WI38 (cell line): ENCODE data around the gene UBALD1.
"Not testable (repeated sequence)": the region's sequence is repeated elsewhere in the genome, so short reads cannot be mapped to it uniquely, and the experiment has no call there.

Source experiments
- H3K4me3 ChIP-seq: 2 replicates; pipeline ENCODE4 v1.5.1; 2011; ENCODE audit warnings: low read depth, mild to moderate bottlenecking, control low read depth, low read length
- TF ChIP-seq, protein P1 (sequence below): IDR thresholded peaks from 2 replicates; pipeline ENCODE4 v1.5.1; 2012; ENCODE audit warnings: low read depth, mild to moderate bottlenecking, control low read depth, low read length

UBALD1 gene

DNA sequence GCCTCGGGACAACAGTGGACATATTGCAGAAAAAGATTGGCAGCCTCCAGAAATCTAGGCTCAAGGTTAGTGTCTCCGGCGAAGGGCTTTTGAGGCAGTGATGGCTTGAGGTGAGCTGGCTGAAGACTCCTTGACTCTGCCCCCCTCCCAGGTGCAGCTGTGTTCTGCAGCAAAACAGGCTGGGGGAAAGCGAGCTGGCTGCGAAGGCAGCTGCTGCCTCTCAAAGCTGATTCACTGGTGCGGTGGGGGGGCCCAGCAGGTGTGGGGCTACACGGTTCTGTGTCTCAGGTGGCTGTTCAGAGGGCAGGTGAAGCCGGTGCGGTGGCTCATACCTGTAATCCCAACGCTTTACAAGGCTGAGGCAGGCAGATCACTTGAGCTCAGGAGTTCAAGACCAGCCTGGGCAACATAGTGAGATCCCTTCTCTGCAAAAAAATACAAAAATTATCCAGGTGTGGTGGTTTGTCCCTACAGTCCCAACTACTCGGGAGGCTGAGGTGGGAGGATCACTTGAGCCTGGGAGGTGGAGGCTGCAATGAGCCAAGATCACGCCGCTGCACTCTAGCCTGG is 35.6 kb downstream of the UBALD1 start:
- TF ChIP-seq, protein P1, sequence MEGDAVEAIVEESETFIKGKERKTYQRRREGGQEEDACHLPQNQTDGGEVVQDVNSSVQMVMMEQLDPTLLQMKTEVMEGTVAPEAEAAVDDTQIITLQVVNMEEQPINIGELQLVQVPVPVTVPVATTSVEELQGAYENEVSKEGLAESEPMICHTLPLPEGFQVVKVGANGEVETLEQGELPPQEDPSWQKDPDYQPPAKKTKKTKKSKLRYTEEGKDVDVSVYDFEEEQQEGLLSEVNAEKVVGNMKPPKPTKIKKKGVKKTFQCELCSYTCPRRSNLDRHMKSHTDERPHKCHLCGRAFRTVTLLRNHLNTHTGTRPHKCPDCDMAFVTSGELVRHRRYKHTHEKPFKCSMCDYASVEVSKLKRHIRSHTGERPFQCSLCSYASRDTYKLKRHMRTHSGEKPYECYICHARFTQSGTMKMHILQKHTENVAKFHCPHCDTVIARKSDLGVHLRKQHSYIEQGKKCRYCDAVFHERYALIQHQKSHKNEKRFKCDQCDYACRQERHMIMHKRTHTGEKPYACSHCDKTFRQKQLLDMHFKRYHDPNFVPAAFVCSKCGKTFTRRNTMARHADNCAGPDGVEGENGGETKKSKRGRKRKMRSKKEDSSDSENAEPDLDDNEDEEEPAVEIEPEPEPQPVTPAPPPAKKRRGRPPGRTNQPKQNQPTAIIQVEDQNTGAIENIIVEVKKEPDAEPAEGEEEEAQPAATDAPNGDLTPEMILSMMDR: no peak

DNA sequence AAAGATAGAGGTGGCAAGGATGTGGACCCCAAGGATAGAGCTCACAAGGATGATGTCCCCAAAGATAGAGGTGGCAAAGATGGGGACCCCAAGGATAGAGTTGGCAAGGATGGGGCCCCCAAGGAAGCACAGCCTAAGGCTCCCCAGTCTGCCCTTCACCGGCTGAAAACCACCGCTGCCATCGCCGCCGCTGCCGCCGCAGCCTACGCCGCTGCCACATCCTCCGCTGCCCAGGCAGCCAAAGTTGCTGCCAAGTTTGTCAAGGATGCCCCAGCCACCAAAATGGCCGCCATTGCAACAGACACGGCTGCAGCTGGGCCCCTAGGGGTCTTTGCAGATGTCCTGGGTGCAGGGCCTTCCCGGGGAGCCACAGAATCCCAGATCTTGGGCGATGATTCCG is 38.7 kb downstream of the UBALD1 start:
- no peak overlapping the region for H3K4me3 ChIP-seq
- TF ChIP-seq, protein P1: no peak

More for the DNA sequence above, 35.6 kb downstream of the UBALD1 start:
- no peak overlapping the region for H3K4me3 ChIP-seq

DNA sequence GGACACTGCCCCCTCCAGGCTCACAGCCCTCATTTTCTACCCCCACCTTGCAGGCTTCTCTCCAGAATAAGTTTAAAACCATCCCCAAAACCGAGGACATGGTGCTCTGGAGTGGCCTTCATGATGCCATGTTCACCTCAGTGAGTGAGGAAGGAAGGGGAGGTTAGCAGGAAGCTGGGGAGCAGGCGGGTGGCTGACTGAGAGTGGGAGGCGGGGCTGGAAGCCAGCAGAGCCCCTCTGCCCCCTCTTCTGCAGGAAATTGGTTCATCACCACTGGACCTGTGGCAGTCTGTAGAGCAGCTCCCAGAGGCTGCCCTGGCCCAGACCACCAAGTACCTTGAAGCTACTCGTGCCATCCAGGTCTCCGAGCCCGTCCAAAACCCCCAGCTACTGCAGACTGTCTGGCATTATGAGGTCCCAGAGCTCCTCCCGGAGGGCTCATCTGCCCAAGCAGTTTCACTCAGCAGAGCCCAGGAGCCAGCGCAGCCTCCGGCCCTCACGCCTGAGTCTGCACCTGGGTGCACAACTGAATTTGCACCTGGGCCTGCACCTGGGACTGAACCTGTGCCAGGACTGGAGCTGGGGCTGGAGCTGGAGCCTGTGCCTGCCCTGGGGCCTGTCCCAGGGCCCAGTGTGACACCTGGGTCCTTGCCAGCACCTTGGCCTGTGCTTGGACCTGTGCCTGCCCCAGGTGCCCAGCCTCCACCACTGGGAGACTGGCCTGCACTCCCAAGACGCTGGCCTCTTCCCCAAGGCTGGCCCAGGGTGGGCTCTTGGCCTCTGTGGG is 39.6 kb downstream of the UBALD1 start:
- TF ChIP-seq, protein P1: no peak
- H3K4me3 ChIP-seq: no peak overlapping the region

DNA sequence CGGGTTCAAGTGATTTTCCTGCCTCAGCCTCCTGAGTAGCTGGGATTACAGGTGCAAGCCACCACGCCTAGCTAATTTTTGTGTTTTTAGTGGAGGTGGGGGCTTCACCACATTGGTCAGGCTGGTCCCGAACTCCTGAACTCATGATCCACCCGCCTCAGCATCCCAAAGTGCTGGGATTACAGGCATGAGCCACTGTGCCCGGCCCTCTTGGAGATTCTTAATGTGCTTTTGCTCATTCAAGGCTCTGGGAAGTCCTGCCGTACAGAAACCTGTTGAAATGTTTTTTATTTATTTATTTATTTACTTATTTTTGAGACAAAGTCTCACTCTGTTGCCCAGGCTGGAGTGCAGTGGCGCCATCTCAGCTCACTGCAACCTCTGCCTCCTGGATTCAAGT is 40.8 kb downstream of the UBALD1 start:
- not testable (repeated sequence) for H3K4me3 ChIP-seq

DNA sequence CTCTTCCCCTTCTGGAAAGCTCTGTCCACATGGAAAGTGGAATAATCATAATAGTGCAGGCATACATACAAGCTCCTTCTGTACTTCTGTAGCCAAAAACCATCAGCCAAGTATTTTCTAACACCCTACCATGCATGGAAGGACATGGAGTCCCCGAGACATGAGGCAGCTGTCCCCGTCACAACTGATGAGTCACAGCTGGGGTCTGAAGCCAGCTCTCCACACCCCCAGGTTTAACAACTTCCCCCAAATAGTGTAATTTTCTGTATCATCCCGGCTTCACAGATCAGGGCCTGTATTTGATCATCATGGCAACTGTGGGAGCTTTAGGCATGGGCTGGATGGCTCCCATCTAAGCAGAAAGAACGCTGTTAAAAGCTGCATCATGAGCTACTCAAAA is 42.0 kb downstream of the UBALD1 start:
- TF ChIP-seq, protein P1: no peak
- H3K4me3 ChIP-seq: no peak overlapping the region

DNA sequence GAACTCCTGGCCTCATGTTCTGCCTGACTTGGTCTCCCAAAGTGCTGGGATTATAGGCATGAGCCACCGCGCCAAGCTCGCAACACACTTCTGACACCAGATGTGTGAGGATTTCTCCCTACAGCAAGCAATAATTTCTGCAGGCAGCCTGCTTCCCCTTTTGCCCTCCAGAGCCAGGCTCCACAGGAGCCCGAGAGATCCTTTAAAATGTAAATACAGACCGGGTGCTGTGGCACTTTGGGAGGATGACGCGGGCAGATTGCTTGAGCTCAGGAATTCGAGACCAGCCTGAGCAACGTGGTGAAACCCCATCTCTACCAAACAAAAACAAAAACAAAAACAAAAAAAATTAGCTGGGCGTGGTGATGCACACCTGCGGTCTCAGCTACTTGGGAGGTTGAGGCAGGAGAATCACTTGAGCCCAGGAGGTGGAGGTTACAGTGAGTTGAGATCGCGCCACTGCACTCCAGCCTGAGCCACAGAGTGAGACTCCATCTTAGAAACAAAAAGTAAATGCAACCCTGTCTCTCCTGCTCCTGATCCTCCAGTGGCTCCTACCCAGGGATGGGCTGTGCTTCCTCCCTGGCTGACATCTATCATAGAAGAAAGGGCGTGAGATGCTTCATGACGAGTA is 43.9 kb downstream of the UBALD1 start:
- no peak overlapping the region for H3K4me3 ChIP-seq
- TF ChIP-seq, protein P1: no peak

DNA sequence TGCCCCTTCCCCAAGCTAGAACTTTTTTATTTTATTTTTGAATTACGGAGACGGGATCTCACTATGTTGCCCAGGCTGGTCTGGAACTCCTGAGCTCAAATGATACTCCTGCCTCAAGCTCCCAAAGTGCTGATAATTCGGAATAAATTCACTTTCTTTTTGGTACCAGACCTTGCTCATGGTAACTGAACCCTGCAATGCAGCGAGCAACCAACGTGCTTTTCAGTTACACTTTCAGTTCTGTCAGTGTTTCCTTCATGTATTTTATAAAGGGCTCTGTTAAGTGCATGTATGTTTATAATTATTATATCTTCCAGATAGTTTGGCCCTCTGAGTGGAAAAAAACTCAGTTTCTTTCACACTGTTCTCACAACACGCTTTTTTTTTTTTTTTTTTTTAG is 44.6 kb downstream of the UBALD1 start:
- TF ChIP-seq, protein P1: no peak
- no peak overlapping the region for H3K4me3 ChIP-seq
